HEK293 (cell line): ENCODE data around the gene FUOM.

Experiments
- EGR2 ChIP-seq: fragments of 450-650 bp; formaldehyde crosslinking; IDR thresholded peaks from 2 replicates; pipeline ENCODE4 v1.5.1; 2016; ENCODE audit warnings: low read depth, missing biosample characterization, missing genetic modification characterization
- IKZF3 ChIP-seq: fragments of 450-650 bp; IDR thresholded peaks from 2 replicates; pipeline ENCODE4 v1.5.0; 2018; ENCODE audit warnings: missing biosample characterization, mild to moderate bottlenecking, missing genetic modification characterization, moderate library complexity
- KLF1 ChIP-seq: fragments of 450-650 bp; formaldehyde crosslinking; IDR thresholded peaks from 2 replicates; pipeline ENCODE4 v1.5.1; 2016; ENCODE audit warnings: missing biosample characterization, missing genetic modification characterization
- MZF1 ChIP-seq: fragments of 450-650 bp; formaldehyde crosslinking; IDR thresholded peaks from 2 replicates; pipeline ENCODE4 v1.5.1; 2017; ENCODE audit warnings: missing biosample characterization, missing genetic modification characterization, borderline replicate concordance
- SP2 ChIP-seq: fragments of 450-650 bp; formaldehyde crosslinking; IDR thresholded peaks from 2 replicates; pipeline ENCODE4 v1.5.1; 2016; ENCODE audit warnings: missing biosample characterization, missing genetic modification characterization
- SP7 ChIP-seq: fragments of 450-650 bp; formaldehyde crosslinking; IDR thresholded peaks from 2 replicates; pipeline ENCODE4 v1.5.1; 2016; ENCODE audit warnings: missing biosample characterization, missing genetic modification characterization
- TRIM28 ChIP-seq: IDR thresholded peaks from 2 replicates; pipeline ENCODE4 v1.6.1; 2011; ENCODE audit warnings: low read length, control low read depth, borderline replicate concordance
- ZBTB20 ChIP-seq: fragments of 450-650 bp; formaldehyde crosslinking; IDR thresholded peaks from 2 replicates; pipeline ENCODE4 v1.5.1; 2016; ENCODE audit warnings: missing biosample characterization, missing genetic modification characterization
- ZBTB8A ChIP-seq: fragments of 450-650 bp; formaldehyde crosslinking; IDR thresholded peaks from 2 replicates; pipeline ENCODE4 v1.5.1; 2016; ENCODE audit warnings: missing biosample characterization, missing genetic modification characterization
- ZIC2 ChIP-seq: fragments of 450-650 bp; formaldehyde crosslinking; IDR thresholded peaks from 2 replicates; pipeline ENCODE4 v1.5.1; 2016; ENCODE audit warnings: missing biosample characterization, missing genetic modification characterization
- ZNF138 ChIP-seq: fragments of 450-650 bp; formaldehyde crosslinking; IDR thresholded peaks from 2 replicates; pipeline ENCODE4 v1.5.1; 2016; ENCODE audit warnings: missing biosample characterization, missing genetic modification characterization, borderline replicate concordance
- ZNF16 ChIP-seq: fragments of 450-650 bp; formaldehyde crosslinking; IDR thresholded peaks from 2 replicates; pipeline ENCODE4 v1.5.1; 2016; ENCODE audit warnings: low read depth, missing biosample characterization, missing genetic modification characterization
- ZNF175 ChIP-seq: fragments of 450-650 bp; formaldehyde crosslinking; IDR thresholded peaks from 2 replicates; pipeline ENCODE4 v1.5.1; 2016; ENCODE audit warnings: missing biosample characterization, missing genetic modification characterization
- ZNF19 ChIP-seq: fragments of 450-650 bp; formaldehyde crosslinking; IDR thresholded peaks from 2 replicates; pipeline ENCODE4; 2016; ENCODE audit warnings: missing biosample characterization, missing genetic modification characterization, low read depth
- ZNF214 ChIP-seq: fragments of 450-650 bp; formaldehyde crosslinking; IDR thresholded peaks from 2 replicates; pipeline ENCODE4 v1.5.1; 2017; ENCODE audit warnings: missing biosample characterization, mild to moderate bottlenecking, missing genetic modification characterization, borderline replicate concordance
- ZNF24 ChIP-seq: fragments of 450-650 bp; formaldehyde crosslinking; IDR thresholded peaks from 2 replicates; pipeline ENCODE4 v1.5.1; 2016; ENCODE audit warnings: missing biosample characterization, missing genetic modification characterization
- ZNF335 ChIP-seq: fragments of 450-650 bp; formaldehyde crosslinking; conservative IDR thresholded peaks from 2 replicates; pipeline ENCODE4 v1.5.1; 2016; ENCODE audit warnings: missing biosample characterization, missing genetic modification characterization
- ZNF398 ChIP-seq: fragments of 450-650 bp; formaldehyde crosslinking; IDR thresholded peaks from 2 replicates; pipeline ENCODE4 v1.5.1; 2017; ENCODE audit warnings: missing biosample characterization, missing genetic modification characterization
- ZNF423 ChIP-seq: fragments of 450-650 bp; formaldehyde crosslinking; IDR thresholded peaks from 2 replicates; pipeline ENCODE4 v1.5.1; 2016; ENCODE audit warnings: missing biosample characterization, missing genetic modification characterization
- ZNF473 ChIP-seq: fragments of 450-650 bp; formaldehyde crosslinking; IDR thresholded peaks from 2 replicates; pipeline ENCODE4 v1.5.1; 2017; ENCODE audit warnings: missing biosample characterization, missing genetic modification characterization
- ZNF488 ChIP-seq: fragments of 450-650 bp; formaldehyde crosslinking; IDR thresholded peaks from 2 replicates; pipeline ENCODE4 v1.5.1; 2016; ENCODE audit warnings: missing biosample characterization, missing genetic modification characterization
- ZNF561 ChIP-seq: fragments of 450-650 bp; IDR thresholded peaks from 2 replicates; pipeline ENCODE4 v1.5.1; 2018; ENCODE audit warnings: missing biosample characterization, missing genetic modification characterization, borderline replicate concordance
- ZNF580 ChIP-seq: fragments of 450-650 bp; formaldehyde crosslinking; IDR thresholded peaks from 2 replicates; pipeline ENCODE4 v1.5.1; 2016; ENCODE audit warnings: missing biosample characterization, missing genetic modification characterization
- ZNF610 ChIP-seq: fragments of 450-650 bp; formaldehyde crosslinking; IDR thresholded peaks from 2 replicates; pipeline ENCODE4 v1.5.1; 2016; ENCODE audit warnings: missing biosample characterization, missing genetic modification characterization, borderline replicate concordance
- ZNF670 ChIP-seq: fragments of 450-650 bp; formaldehyde crosslinking; IDR thresholded peaks from 2 replicates; pipeline ENCODE4 v1.5.1; 2016; ENCODE audit warnings: missing biosample characterization, missing genetic modification characterization, low read depth
- ZNF76 ChIP-seq: fragments of 450-650 bp; formaldehyde crosslinking; IDR thresholded peaks from 2 replicates; pipeline ENCODE4; 2016; ENCODE audit warnings: low read depth, missing biosample characterization, missing genetic modification characterization, borderline replicate concordance
- ZNF837 ChIP-seq: fragments of 450-650 bp; formaldehyde crosslinking; IDR thresholded peaks from 2 replicates; pipeline ENCODE4 v1.5.1; 2016; ENCODE audit warnings: missing biosample characterization, missing genetic modification characterization
- TF ChIP-seq, protein P1 (sequence below): fragments of 450-650 bp; formaldehyde crosslinking; IDR thresholded peaks from 2 replicates; pipeline ENCODE4 v1.5.1; 2016; ENCODE audit warnings: missing biosample characterization, missing genetic modification characterization
- TF ChIP-seq, protein P2 (sequence below): fragments of 450-650 bp; formaldehyde crosslinking; IDR thresholded peaks from 2 replicates; pipeline ENCODE4 v1.5.1; 2016; ENCODE audit warnings: missing biosample characterization, missing genetic modification characterization, borderline replicate concordance
- TF ChIP-seq, protein P3 (sequence below): sonication (generic); formaldehyde crosslinking; IDR thresholded peaks from 2 replicates; pipeline ENCODE4 v1.8.1; 2022; ENCODE audit warnings: mild to moderate bottlenecking, moderate library complexity, missing genetic modification reagents
- TF ChIP-seq, protein P4 (sequence below): fragments of 450-650 bp; formaldehyde crosslinking; IDR thresholded peaks from 2 replicates; pipeline ENCODE4 v1.5.1; 2016; ENCODE audit warnings: missing biosample characterization, missing genetic modification characterization

Gene FUOM

DNA sequence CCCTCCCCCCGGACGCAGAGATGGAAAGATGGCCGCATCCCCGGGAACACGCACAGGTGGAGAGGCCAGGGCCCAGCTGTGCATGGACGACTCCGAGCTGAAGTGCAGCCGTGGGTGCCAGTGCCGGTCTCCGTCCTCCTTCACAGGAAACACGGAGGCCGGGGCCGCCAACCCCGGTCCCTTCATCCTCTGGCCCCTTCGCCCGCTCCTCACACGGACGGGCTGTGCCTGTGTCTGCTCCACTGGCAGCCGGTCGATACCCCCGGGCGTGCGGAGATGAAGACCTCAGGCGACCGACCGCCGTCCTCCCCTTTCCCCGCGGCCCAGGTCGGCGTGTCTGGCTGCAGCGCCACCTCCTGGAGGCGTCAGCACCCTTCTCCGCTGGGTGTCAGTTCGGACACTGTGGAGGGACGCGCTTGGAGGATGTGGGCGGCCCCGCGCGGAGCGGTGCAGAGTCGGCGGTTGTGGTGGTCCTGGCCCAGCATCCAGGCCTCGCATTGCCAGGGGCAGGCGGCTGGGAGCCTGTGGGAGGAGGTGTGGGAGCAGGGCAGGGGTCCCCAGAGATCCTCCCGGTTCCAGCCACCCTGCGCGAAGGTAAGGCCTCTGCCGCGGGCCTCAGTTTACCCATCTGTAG, 39.2 kb downstream of the FUOM start (continued):
- peak; percentile 43; the same call in 1 of the 2 replicates for TF ChIP-seq SP2
- peak; percentile 52 for TF ChIP-seq ZNF423 (tag by site-specific recombination)
- no peak for TF ChIP-seq ZNF175
- TF ChIP-seq, protein P1, sequence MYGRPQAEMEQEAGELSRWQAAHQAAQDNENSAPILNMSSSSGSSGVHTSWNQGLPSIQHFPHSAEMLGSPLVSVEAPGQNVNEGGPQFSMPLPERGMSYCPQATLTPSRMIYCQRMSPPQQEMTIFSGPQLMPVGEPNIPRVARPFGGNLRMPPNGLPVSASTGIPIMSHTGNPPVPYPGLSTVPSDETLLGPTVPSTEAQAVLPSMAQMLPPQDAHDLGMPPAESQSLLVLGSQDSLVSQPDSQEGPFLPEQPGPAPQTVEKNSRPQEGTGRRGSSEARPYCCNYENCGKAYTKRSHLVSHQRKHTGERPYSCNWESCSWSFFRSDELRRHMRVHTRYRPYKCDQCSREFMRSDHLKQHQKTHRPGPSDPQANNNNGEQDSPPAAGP (tag by site-specific recombination) = 0 out of 2 replicates have a peak, but pooled peaks have one; percentile 78
- TF ChIP-seq ZNF24 (tag by site-specific recombination) = peak; percentile 78
- 0 out of 2 replicates have a peak, but pooled peaks have one; percentile 32 for TF ChIP-seq ZNF837 (tag by site-specific recombination)
- TF ChIP-seq ZNF19 = no peak
- peak; percentile 92 for TF ChIP-seq ZNF561 (tag by site-specific recombination)
- no peak for TF ChIP-seq ZNF670 (tag by site-specific recombination)
- peak; percentile 79 for TF ChIP-seq ZIC2 (tag by site-specific recombination)
- TF ChIP-seq ZNF76 (tag by site-specific recombination) = peak; percentile 37; the same call in 1 of the 2 replicates
- peak; percentile 54; the same call in 1 of the 2 replicates for TF ChIP-seq ZNF610 (tag by site-specific recombination)
- TF ChIP-seq, protein P2, sequence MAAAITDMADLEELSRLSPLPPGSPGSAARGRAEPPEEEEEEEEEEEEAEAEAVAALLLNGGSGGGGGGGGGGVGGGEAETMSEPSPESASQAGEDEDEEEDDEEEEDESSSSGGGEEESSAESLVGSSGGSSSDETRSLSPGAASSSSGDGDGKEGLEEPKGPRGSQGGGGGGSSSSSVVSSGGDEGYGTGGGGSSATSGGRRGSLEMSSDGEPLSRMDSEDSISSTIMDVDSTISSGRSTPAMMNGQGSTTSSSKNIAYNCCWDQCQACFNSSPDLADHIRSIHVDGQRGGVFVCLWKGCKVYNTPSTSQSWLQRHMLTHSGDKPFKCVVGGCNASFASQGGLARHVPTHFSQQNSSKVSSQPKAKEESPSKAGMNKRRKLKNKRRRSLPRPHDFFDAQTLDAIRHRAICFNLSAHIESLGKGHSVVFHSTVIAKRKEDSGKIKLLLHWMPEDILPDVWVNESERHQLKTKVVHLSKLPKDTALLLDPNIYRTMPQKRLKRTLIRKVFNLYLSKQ (tag by site-specific recombination) = no peak
- peak; percentile 81 for TF ChIP-seq SP7 (tag by site-specific recombination)
- TF ChIP-seq ZNF488 (tag by site-specific recombination) = no peak
- TF ChIP-seq ZNF580 (tag by site-specific recombination) = peak; percentile 74; the same call in 1 of the 2 replicates
- TF ChIP-seq ZNF398 (tag by site-specific recombination) = peak; percentile 19; the same call in 1 of the 2 replicates
- peak; percentile 42 for TF ChIP-seq KLF1 (tag by site-specific recombination)
- TF ChIP-seq ZBTB8A (tag by site-specific recombination) = peak; percentile 66
- TF ChIP-seq EGR2 = peak; percentile 75
- peak; percentile 92 for TF ChIP-seq ZNF335 (tag by site-specific recombination)
- TF ChIP-seq IKZF3 (tag by site-specific recombination) = peak; percentile 36; the same call in 1 of the 2 replicates
- TF ChIP-seq, protein P3, sequence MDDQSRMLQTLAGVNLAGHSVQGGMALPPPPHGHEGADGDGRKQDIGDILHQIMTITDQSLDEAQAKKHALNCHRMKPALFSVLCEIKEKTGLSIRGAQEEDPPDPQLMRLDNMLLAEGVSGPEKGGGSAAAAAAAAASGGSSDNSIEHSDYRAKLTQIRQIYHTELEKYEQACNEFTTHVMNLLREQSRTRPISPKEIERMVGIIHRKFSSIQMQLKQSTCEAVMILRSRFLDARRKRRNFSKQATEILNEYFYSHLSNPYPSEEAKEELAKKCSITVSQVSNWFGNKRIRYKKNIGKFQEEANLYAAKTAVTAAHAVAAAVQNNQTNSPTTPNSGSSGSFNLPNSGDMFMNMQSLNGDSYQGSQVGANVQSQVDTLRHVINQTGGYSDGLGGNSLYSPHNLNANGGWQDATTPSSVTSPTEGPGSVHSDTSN (CRISPR knock-in tag) = no peak
- TF ChIP-seq MZF1 = 0 out of 2 replicates have a peak, but pooled peaks have one; percentile 52
- TF ChIP-seq ZBTB20 = peak; percentile 93
- TF ChIP-seq ZNF473 = no peak
- peak; percentile 46; the same call in 1 of the 2 replicates for TF ChIP-seq TRIM28
- no peak for TF ChIP-seq ZNF214
- TF ChIP-seq ZNF16 (tag by site-specific recombination) = no peak
- TF ChIP-seq, protein P4, sequence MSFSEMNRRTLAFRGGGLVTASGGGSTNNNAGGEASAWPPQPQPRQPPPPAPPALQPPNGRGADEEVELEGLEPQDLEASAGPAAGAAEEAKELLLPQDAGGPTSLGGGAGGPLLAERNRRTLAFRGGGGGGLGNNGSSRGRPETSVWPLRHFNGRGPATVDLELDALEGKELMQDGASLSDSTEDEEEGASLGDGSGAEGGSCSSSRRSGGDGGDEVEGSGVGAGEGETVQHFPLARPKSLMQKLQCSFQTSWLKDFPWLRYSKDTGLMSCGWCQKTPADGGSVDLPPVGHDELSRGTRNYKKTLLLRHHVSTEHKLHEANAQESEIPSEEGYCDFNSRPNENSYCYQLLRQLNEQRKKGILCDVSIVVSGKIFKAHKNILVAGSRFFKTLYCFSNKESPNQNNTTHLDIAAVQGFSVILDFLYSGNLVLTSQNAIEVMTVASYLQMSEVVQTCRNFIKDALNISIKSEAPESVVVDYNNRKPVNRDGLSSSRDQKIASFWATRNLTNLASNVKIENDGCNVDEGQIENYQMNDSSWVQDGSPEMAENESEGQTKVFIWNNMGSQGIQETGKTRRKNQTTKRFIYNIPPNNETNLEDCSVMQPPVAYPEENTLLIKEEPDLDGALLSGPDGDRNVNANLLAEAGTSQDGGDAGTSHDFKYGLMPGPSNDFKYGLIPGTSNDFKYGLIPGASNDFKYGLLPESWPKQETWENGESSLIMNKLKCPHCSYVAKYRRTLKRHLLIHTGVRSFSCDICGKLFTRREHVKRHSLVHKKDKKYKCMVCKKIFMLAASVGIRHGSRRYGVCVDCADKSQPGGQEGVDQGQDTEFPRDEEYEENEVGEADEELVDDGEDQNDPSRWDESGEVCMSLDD (tag by site-specific recombination) = peak; percentile 74
- TF ChIP-seq ZNF138 (tag by site-specific recombination) = no peak
